Panc1 (cell line): ENCODE measurements around the gene BRF1. TPM values are rescaled to one million over a fixed set of nuclear protein-coding genes. Genes with fewer than 3 reads are reported as not detected.
A peak's percentile ranks its signal among the peaks of the same experiment; 100 is the strongest.

Source experiments
- ATAC-seq: fragments of 200-7000 bp; cut with Tn5 transposase; 2 replicates; pipeline ENCODE4 v1.9.1; 2020; ENCODE audit warnings: mild to moderate bottlenecking, moderate library complexity
- BruUV-seq: library from RNA; stranded (reverse); fragments of 400-500 nt; replicated peaks from 2 replicates; lab custom pipeline; 2021; lab: Mats Ljungman, UMichigan
- CTCF ChIA-PET: fragments of 300-600 bp; sonication (Branson Sonifier 250); formaldehyde crosslinking; loops from one replicate; lab custom pipeline; 2022; ENCODE audit warnings: antibody characterized with exemption; lab: Charles Lee
- POLR2A ChIA-PET: fragments of 300-600 bp; sonication (Branson Sonifier 250); formaldehyde crosslinking; loops from one replicate; lab custom pipeline; 2022; ENCODE audit warnings: antibody characterized with exemption; lab: Charles Lee
- DNase-seq: peaks from one replicate; pipeline ENCODE4 v3.0.0-alpha.2; 2010; ENCODE audit warnings: low read depth, low spot score
- H3K27ac ChIP-seq: 2 replicates; pipeline ENCODE4 v1.5.1; 2011; ENCODE audit warnings: mild to moderate bottlenecking, low read length, inconsistent platforms
- H3K27me3 ChIP-seq: fragments of 200-500 bp; sonication (Bioruptor generic); 2 replicates; pipeline ENCODE4 v1.6.0; 2014; ENCODE audit warnings: low read length, inconsistent platforms; ENCODE audit not compliant: control insufficient read depth, insufficient read depth
- H3K36me3 ChIP-seq: fragments of 200-500 bp; sonication (Bioruptor generic); 2 replicates; pipeline ENCODE4 v1.5.1; 2014; ENCODE audit warnings: inconsistent platforms, mild to moderate bottlenecking, low read length, moderate library complexity; ENCODE audit not compliant: control insufficient read depth, insufficient read depth
- H3K4me1 ChIP-seq: 2 replicates; pipeline ENCODE4 v1.5.1; 2011; ENCODE audit warnings: inconsistent platforms, mild to moderate bottlenecking, low read length, moderate library complexity; ENCODE audit not compliant: control insufficient read depth, insufficient read depth
- H3K4me3 ChIP-seq, 2 experiments: 2 replicates each; pipeline ENCODE4 v1.5.1; 2011 to 2012; ENCODE audit warnings: low read depth in 2 of 2, low read length in 2 of 2, mild to moderate bottlenecking in 2 of 2, inconsistent platforms in 1 of 2, moderate library complexity in 1 of 2
- H3K9me3 ChIP-seq: fragments of 200-500 bp; sonication (Bioruptor generic); 2 replicates; pipeline ENCODE4 v1.5.1; 2014; ENCODE audit warnings: low read depth, mild to moderate bottlenecking, inconsistent platforms, low read length, moderate library complexity; ENCODE audit not compliant: control insufficient read depth, insufficient read depth
- POLR2AphosphoS5 ChIP-seq: IDR thresholded peaks from 2 replicates; pipeline ENCODE4 v1.6.1; 2012; ENCODE audit warnings: mild to moderate bottlenecking, low read depth, low read length, moderate library complexity
- SIN3A ChIP-seq: IDR thresholded peaks from 2 replicates; pipeline ENCODE4 v1.6.1; 2012; ENCODE audit warnings: low read depth, mild to moderate bottlenecking, low read length, moderate library complexity, borderline replicate concordance; ENCODE audit not compliant: insufficient read depth
- TCF7L2 ChIP-seq: IDR thresholded peaks from 2 replicates; pipeline ENCODE4 v1.6.1; 2011; ENCODE audit warnings: mild to moderate bottlenecking, low read depth, low read length, inconsistent platforms
- in situ Hi-C: cut with HindIII; loops from 2 replicates; pipeline ENCODE4 v1.10.0; 2016; ENCODE audit warnings: low sequenced_read_pairs, low pct_unique_long_range_greater_than_20kb
- intact Hi-C: fragments of 100-400 bp; cut with micrococcal nuclease; formaldehyde crosslinking; loops from one replicate; pipeline ENCODE4 v1.10.0; 2022; ENCODE audit not compliant: unreplicated experiment
- total RNA-seq: library from RNA; stranded (reverse); gene quantifications from one replicate; pipeline ENCODE4 v1.2.1, GENCODE V29; 2021; ENCODE audit not compliant: unreplicated experiment
- TF ChIP-seq, protein P1 (sequence below): fragments of 450-650 bp; IDR thresholded peaks from 2 replicates; pipeline ENCODE4 v1.5.1; 2017; ENCODE audit warnings: mild to moderate bottlenecking
- TF ChIP-seq, protein P2 (sequence below), 2 experiments: IDR thresholded peaks; 2 replicates each; pipeline ENCODE4 v1.6.1; 2011 to 2012; ENCODE audit warnings: low read depth in 2 of 2, control low read depth in 1 of 2, low read length in 1 of 2, mild to moderate bottlenecking in 1 of 2, moderate library complexity in 1 of 2; ENCODE audit not compliant: insufficient read depth in 1 of 2

The BRF1 gene
- total RNA-seq, 1 experiment from 2014 or later: 25.0 TPM

DNA sequence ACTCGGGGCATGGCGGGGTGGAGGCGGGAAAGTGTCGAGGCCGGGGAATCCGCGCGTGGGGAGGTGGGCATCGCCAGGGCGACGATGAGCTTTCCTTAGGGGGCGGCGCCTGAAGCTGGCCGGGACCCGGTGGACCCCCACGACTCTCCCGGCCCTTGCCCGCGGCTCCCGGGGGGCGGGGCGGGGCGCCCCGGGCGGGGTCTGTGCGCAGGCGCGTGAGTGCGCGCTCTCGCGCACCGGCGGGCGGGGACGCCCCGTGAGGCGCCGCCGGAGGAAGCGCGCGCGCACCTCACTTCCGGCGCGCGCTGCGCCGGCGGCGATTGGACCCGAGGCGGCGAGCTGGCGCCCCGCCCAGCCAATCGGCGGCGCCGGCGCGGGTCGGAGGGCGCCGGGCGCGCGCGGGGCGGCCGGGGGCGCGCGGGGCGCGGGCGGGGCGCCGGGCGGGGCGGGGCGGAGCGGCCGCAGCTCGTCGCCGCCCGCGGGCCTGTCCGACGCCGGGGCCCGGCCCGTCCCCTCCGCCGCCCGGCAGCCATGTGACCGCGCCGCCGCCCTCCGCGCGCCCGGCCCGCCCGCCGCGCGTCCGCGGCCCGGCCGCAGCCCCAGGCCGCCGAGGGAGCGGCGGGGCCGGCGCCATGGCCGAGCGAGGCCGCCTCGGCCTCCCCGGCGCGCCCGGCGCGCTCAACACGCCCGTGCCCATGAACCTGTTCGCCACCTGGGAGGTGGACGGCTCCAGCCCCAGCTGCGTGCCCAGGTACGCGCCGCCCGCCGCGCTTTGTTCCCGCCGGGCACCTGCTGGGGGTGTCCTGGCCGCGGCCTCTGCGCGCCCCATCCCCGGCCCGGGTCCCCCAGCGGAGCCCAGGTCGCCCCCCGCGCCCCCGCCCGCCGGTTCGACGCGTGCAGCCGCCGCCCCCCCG, 13.7 kb upstream of the BRF1 start, which contains the start of gene PACS2:
Gene PACS2, plus strand, starts transcription at position 462 of the 914 bp plus-strand sequence. Its CDS starts 171 bp downstream, at position 633.
- H3K27ac ChIP-seq: peak within 1 kb of the TSS; percentile 70
- DNase-seq: no peak
- in situ Hi-C loops (no loop called here), intact Hi-C loops (no loop called here)
- no peaks in the 10 kb centered on the region; the same call in 1 of the 2 replicates for H3K36me3 ChIP-seq
- peak within 1 kb of the TSS; percentile 61 for H3K4me3 ChIP-seq
- no peaks in the 10 kb centered on the region for H3K27me3 ChIP-seq
- CTCF ChIA-PET: no interaction called here
- TF ChIP-seq POLR2AphosphoS5 (0 out of 2 replicates have a peak, but pooled peaks have one; percentile 8), SIN3A (no peak)
- peak; percentile 86 for ATAC-seq
- peaks cover 12% of the 10 kb centered on the region for H3K4me1 ChIP-seq
- POLR2A ChIA-PET: interaction anchor here (0.5 to 1.2 kb wide), 3 partner anchors 12 to 102 kb away, joined by 3 read pairs; partner anchors contain the start of gene BRF1
- no peaks in the 10 kb centered on the region for H3K9me3 ChIP-seq
- no TSS peak for BruUV-seq

DNA sequence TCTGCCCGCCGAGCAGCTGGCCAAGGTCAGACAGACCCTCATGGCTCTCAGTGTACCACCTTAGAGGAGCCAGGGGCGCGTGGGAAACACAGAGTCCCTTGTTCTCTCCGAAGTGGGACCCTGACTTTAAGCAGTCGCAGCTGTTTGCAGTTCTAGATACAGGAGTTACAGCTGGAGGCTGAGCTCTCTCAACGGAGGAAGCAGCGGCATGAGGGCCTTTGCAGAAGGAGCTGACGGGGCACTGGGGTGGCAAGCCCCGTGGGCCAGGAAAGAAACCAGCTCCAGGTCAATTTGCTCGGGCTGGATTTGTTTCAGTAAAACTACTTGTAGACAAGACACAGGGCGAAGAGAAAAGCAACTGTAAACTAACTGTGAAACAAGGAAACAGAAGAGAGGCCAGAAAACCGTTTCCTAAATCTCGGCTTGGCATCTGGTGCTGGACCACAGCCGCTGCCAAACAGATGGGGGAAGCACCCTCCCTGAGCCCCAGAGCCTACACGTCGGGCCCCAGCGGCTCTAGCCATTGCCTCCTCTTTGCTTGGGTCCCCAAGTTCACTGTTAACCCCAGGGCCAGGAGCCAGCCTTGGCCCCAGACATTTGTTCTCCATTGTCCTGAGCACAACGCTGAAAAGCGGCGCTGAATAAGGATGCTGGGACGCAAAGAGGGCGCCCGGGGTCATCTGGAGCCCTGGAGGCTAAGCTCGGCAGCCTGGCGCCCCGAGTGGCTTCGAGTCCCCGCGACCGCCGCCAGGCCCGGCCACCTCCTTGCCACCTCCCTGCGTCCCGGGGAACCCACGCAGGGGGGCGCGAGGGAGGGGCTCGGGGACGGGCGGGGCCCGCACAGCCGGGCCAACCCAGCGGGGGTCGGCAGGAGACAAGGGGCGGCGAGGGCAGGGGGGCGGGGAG, 12.8 kb upstream of the BRF1 start:
- peaks cover 12% of the 10 kb centered on the region for H3K4me1 ChIP-seq
- in situ Hi-C loops (no loop called here), intact Hi-C loops (no loop called here)
- H3K27ac ChIP-seq: peak overlapping the region; percentile 70
- H3K36me3 ChIP-seq: no peaks in the 10 kb centered on the region; the same call in 1 of the 2 replicates
- no TSS peak for BruUV-seq
- H3K9me3 ChIP-seq: no peaks in the 10 kb centered on the region
- peak overlapping the region; percentile 39 to 41 for H3K4me3 ChIP-seq
- ChIA-PET POLR2A (interaction anchor here (0.5 to 1.2 kb wide), 2 partner anchors 12 kb away, joined by 3 read pairs; partner anchors contain the start of gene BRF1), CTCF (interaction anchor here (0.6 kb wide), 1 partner anchor 46 kb away, joined by 5 read pairs; no protein-coding TSS in a partner anchor)
- DNase-seq: no peak
- no peaks in the 10 kb centered on the region for H3K27me3 ChIP-seq
- TF ChIP-seq, protein P1, sequence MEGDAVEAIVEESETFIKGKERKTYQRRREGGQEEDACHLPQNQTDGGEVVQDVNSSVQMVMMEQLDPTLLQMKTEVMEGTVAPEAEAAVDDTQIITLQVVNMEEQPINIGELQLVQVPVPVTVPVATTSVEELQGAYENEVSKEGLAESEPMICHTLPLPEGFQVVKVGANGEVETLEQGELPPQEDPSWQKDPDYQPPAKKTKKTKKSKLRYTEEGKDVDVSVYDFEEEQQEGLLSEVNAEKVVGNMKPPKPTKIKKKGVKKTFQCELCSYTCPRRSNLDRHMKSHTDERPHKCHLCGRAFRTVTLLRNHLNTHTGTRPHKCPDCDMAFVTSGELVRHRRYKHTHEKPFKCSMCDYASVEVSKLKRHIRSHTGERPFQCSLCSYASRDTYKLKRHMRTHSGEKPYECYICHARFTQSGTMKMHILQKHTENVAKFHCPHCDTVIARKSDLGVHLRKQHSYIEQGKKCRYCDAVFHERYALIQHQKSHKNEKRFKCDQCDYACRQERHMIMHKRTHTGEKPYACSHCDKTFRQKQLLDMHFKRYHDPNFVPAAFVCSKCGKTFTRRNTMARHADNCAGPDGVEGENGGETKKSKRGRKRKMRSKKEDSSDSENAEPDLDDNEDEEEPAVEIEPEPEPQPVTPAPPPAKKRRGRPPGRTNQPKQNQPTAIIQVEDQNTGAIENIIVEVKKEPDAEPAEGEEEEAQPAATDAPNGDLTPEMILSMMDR: no peak
- TF ChIP-seq POLR2AphosphoS5: 0 out of 2 replicates have a peak, but pooled peaks have one; percentile 10
- peak; percentile 38 for ATAC-seq

DNA sequence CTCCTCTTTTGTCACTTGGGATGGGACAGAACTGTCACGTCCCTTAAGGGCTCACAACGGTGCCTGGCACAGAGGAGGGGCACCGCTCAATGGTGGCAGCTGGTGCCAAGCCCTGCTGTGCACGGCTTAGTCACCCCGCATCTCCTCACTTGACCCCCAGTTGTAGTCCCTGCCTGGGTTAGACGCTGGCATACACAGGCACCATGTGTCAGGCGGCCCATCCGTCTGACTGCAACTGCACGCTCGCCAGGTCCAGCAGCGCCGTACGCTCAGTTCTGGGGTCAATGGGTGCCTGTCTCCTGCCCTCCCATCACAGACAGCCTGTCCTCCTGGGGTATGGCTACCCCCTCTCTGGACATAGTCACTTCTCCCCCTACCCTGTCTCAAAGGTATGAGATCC, 12.2 kb upstream of the BRF1 start:
- intact Hi-C loops (no loop called here), in situ Hi-C loops (no loop called here)
- no peak for TF ChIP-seq TCF7L2
- no peak for TF ChIP-seq POLR2AphosphoS5
- TF ChIP-seq SIN3A: no peak
- TF ChIP-seq, protein P2, sequence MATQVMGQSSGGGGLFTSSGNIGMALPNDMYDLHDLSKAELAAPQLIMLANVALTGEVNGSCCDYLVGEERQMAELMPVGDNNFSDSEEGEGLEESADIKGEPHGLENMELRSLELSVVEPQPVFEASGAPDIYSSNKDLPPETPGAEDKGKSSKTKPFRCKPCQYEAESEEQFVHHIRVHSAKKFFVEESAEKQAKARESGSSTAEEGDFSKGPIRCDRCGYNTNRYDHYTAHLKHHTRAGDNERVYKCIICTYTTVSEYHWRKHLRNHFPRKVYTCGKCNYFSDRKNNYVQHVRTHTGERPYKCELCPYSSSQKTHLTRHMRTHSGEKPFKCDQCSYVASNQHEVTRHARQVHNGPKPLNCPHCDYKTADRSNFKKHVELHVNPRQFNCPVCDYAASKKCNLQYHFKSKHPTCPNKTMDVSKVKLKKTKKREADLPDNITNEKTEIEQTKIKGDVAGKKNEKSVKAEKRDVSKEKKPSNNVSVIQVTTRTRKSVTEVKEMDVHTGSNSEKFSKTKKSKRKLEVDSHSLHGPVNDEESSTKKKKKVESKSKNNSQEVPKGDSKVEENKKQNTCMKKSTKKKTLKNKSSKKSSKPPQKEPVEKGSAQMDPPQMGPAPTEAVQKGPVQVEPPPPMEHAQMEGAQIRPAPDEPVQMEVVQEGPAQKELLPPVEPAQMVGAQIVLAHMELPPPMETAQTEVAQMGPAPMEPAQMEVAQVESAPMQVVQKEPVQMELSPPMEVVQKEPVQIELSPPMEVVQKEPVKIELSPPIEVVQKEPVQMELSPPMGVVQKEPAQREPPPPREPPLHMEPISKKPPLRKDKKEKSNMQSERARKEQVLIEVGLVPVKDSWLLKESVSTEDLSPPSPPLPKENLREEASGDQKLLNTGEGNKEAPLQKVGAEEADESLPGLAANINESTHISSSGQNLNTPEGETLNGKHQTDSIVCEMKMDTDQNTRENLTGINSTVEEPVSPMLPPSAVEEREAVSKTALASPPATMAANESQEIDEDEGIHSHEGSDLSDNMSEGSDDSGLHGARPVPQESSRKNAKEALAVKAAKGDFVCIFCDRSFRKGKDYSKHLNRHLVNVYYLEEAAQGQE (IDR thresholded peaks at IDR 0.05; ENCODE audit: insufficient read depth in 1 of 2, low read depth in 2 of 2, low read length in 1 of 2): no peak
- TF ChIP-seq, protein P1: no peak
- BruUV-seq: no TSS peak
- no peak for ATAC-seq
- ChIA-PET CTCF (interaction anchor here (0.6 kb wide), 1 partner anchor 45 kb away, joined by 5 read pairs; no protein-coding TSS in a partner anchor), POLR2A (no interaction called here)
- Histone ChIP-seq H3K27me3 (no peaks in the 10 kb centered on the region), H3K27ac (no peak overlapping the region), H3K9me3 (no peaks in the 10 kb centered on the region), H3K4me1 (peaks cover 12% of the 10 kb centered on the region), H3K4me3 (no peak overlapping the region), H3K36me3 (no peaks in the 10 kb centered on the region; the same call in 1 of the 2 replicates)
- DNase-seq: no peak
